Lower leg skin (tissue), 3 donors: ENCODE measurements around the gene GJB4.

ENCODE experiments used
- CTCF ChIP-seq, 3 donors: fragments of 450-650 bp; IDR thresholded peaks; one replicate each; pipeline ENCODE4 v1.5.1; 2016; ENCODE audit warnings: antibody characterized with exemption in 3 of 3, mild to moderate bottlenecking in 3 of 3, moderate library complexity in 2 of 3
- POLR2A ChIP-seq, 2 donors: fragments of 450-650 bp; IDR thresholded peaks; one replicate each; pipeline ENCODE4 v1.6.1; 2016 to 2017; ENCODE audit warnings: antibody characterized with exemption in 2 of 2, mild to moderate bottlenecking in 1 of 2, moderate library complexity in 1 of 2

- no peak for TF ChIP-seq CTCF (IDR thresholded peaks at IDR 0.05)
- TF ChIP-seq POLR2A (IDR thresholded peaks at IDR 0.05): no peak
These were observed 19.2 kb upstream of the GJB4 start for GRCh38 chr1:34740161-34740868.
